Thyroid gland (tissue), 4 donors: ENCODE data around the gene NCAPG. TPM values are rescaled to one million over a fixed set of nuclear protein-coding genes. Genes with fewer than 3 reads are reported as not detected.

Source experiments
- DNase-seq, 2 donors: peaks; one replicate each; pipeline ENCODE4 v3.0.0-alpha.2; 2019
- H3K27ac ChIP-seq, 3 donors: fragments of 200-600 bp; sonication (generic); 1 replicate in 2 of 3; 2 replicates in 1 of 3; pipeline ENCODE4 v1.5.1; 2016 to 2019; ENCODE audit warnings: mild to moderate bottlenecking in 1 of 3, moderate library complexity in 1 of 3
- H3K27me3 ChIP-seq: fragments of 200-600 bp; sonication (generic); one replicate; pipeline ENCODE4 v1.5.1; 2019
- H3K36me3 ChIP-seq, 2 donors: fragments of 200-600 bp; sonication (generic); one replicate each; pipeline ENCODE4 v1.5.1; 2016 to 2019
- H3K4me1 ChIP-seq, 2 donors: fragments of 200-600 bp; sonication (generic); one replicate each; pipeline ENCODE4 v1.5.1; 2017 to 2019
- H3K4me3 ChIP-seq, 3 donors: fragments of 200-600 bp; sonication (generic); replicated peaks in 1 of 3; 1 replicate in 2 of 3; 2 replicates in 1 of 3; pipeline ENCODE4 v1.5.1; 2016; ENCODE audit warnings: mild to moderate bottlenecking in 1 of 3
- H3K9me3 ChIP-seq: fragments of 200-600 bp; sonication (generic); one replicate; pipeline ENCODE4 v1.5.1; 2017
- POLR2A ChIP-seq, 2 donors: fragments of 450-650 bp; IDR thresholded peaks; one replicate each; pipeline ENCODE4 v1.6.1; 2017; ENCODE audit warnings: antibody characterized with exemption in 2 of 2, mild to moderate bottlenecking in 2 of 2, moderate library complexity in 1 of 2
- WGBS, 2 donors: methylation state at CpG; one replicate each; pipeline ENCODE4 v1.1.5; 2017; 5-methylcytosine and 5-hydroxymethylcytosine counted together
- intact Hi-C: fragments of 100-400 bp; cut with DNase I; formaldehyde crosslinking; loops from one replicate; pipeline ENCODE4 v1.15.1; 2023
- total RNA-seq, 4 donors: library from RNA; depleted of rRNA; stranded (reverse); fragments of >200 nt; gene quantifications; one replicate each; pipeline ENCODE4 v1.2.3, GENCODE V29; 2016
- TF ChIP-seq, protein P1 (sequence below), 6 experiments: fragments of 200-600 bp in 3 of 6; fragments of 450-650 bp in 3 of 6; sonication (generic) in 3 of 6; IDR thresholded peaks; one replicate each; pipeline ENCODE4 v1.5.1; 2016 to 2019; ENCODE audit warnings: antibody characterized with exemption in 6 of 6, mild to moderate bottlenecking in 2 of 6, inconsistent platforms in 1 of 6, moderate library complexity in 1 of 6

Gene NCAPG
- total RNA-seq, 4 donors from 2014 or later, result 0.56 to 1.3 (median 0.92) TPM; not detected in 1

DNA sequence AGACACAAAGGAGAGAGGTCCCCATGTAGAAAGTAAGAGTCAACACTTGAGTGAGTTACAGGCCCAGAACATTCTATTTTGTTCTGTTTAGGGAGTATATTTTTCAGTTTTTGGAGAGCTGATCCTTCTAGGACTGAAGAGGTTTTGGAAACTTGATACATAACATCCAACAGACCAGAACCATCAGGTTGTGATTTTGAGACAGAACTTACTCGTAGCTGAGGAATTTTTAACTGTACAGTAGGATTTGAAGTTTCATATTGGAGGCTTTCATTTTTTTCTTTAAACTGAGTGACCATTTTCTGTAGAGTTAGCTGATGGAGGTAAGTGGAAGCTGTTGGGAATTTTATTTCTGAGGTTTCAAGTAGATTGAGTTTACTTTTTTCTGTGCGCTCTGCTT, 73.3 kb downstream of the NCAPG start:
- no peak overlapping the region for H3K4me3 ChIP-seq
- H3K4me1 ChIP-seq, result no peaks in the 10 kb centered on the region
- DNase-seq, result no peak
- intact Hi-C loops, result no loop called here
- no peaks in the 10 kb centered on the region for H3K36me3 ChIP-seq
- H3K27ac ChIP-seq, result no peak overlapping the region
- no peaks in the 10 kb centered on the region for H3K9me3 ChIP-seq
- WGBS, 2 donors, result 67% methylated on average over 2 of the region's 2 CpGs
- H3K27me3 ChIP-seq, result no peaks in the 10 kb centered on the region
- TF ChIP-seq, protein P1, sequence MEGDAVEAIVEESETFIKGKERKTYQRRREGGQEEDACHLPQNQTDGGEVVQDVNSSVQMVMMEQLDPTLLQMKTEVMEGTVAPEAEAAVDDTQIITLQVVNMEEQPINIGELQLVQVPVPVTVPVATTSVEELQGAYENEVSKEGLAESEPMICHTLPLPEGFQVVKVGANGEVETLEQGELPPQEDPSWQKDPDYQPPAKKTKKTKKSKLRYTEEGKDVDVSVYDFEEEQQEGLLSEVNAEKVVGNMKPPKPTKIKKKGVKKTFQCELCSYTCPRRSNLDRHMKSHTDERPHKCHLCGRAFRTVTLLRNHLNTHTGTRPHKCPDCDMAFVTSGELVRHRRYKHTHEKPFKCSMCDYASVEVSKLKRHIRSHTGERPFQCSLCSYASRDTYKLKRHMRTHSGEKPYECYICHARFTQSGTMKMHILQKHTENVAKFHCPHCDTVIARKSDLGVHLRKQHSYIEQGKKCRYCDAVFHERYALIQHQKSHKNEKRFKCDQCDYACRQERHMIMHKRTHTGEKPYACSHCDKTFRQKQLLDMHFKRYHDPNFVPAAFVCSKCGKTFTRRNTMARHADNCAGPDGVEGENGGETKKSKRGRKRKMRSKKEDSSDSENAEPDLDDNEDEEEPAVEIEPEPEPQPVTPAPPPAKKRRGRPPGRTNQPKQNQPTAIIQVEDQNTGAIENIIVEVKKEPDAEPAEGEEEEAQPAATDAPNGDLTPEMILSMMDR (IDR thresholded peaks at IDR 0.05), result no peak
- no peak for TF ChIP-seq POLR2A (IDR thresholded peaks at IDR 0.05)

DNA sequence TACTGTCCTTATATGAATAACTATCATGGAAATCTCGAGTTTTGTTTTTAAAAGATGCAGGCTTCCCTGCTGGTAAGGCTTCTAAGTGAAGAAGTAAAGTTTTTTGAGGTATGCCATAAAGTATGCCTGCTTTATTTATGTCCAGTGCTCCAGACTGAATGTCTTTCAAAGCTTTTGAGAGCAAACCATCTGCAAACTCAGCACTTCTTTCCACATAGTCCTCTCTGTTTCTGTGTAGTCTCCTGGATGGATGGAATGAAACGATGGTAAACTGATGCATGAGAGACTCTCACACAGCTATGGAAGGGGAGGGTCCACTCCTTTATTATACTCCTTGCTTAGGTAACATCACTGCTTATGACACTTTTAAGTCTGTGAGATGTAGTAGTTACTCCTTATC, 73.7 kb downstream of the NCAPG start:
- WGBS, 2 donors, result 52 to 66% methylated on average over 2 of the region's 2 CpGs

DNA sequence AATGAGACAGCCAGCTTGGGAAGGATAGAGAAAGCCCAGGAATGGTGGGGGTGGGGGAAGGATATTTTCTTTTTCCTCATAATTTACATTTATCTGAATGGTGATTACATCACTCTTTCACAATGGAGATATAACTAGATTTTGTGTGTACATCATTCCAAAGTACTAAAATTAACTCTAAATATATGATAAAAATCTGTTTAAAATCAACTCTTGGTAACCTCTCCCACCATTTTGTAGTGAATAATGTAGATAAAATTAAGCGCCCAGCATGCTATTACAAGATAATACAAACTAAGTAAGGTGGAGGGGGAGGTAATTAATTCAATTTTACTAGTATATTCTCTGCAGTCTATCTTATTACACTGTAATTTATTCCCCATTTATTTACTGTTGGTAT, 78.9 kb downstream of the NCAPG start:
- no peak for DNase-seq
- 96 to 97% methylated on average over 1 of the region's 1 CpG for WGBS, 2 donors
- Histone ChIP-seq H3K4me3 (no peak overlapping the region), H3K27me3 (no peaks in the 10 kb centered on the region), H3K9me3 (no peaks in the 10 kb centered on the region), H3K4me1 (no peaks in the 10 kb centered on the region), H3K36me3 (no peaks in the 10 kb centered on the region), H3K27ac (no peak overlapping the region)
- intact Hi-C loops, result no loop called here
- TF ChIP-seq, protein P1 (IDR thresholded peaks at IDR 0.05), result no peak
- no peak for TF ChIP-seq POLR2A (IDR thresholded peaks at IDR 0.05)

More for the DNA sequence above, 73.7 kb downstream of the NCAPG start:
- Histone ChIP-seq H3K4me1 (no peaks in the 10 kb centered on the region), H3K9me3 (no peaks in the 10 kb centered on the region), H3K27ac (no peak overlapping the region), H3K27me3 (no peaks in the 10 kb centered on the region), H3K36me3 (no peaks in the 10 kb centered on the region), H3K4me3 (no peak overlapping the region)
- intact Hi-C loops, result no loop called here
- TF ChIP-seq POLR2A (IDR thresholded peaks at IDR 0.05), result no peak
- TF ChIP-seq, protein P1 (IDR thresholded peaks at IDR 0.05), result no peak
- no peak for DNase-seq

DNA sequence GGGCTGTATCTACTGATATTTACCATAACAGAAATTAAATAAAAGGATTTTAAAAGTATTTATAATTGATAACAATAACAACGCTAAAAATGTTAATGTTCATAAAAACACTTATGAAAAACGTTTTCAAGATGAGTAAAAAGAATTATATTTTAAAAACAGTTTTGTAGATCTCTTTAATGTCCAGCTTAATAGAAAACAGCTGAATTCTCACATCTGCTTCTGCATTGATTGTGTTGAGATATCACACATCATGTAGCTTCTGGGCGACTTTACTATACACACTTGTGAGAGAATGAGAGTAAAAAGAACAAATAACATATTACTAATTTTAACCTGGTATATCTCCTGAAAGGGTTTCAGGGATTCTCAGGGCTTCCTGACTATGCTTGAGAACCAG, 83.6 kb downstream of the NCAPG start:
- H3K4me3 ChIP-seq, result no peak overlapping the region
- intact Hi-C loops, result no loop called here
- H3K27me3 ChIP-seq, result no peaks in the 10 kb centered on the region
- no peaks in the 10 kb centered on the region for H3K9me3 ChIP-seq
- no peak for TF ChIP-seq POLR2A (IDR thresholded peaks at IDR 0.05)
- TF ChIP-seq, protein P1 (IDR thresholded peaks at IDR 0.05), result no peak
- 83 to 88% methylated on average over 3 of the region's 3 CpGs for WGBS, 2 donors
- H3K4me1 ChIP-seq, result no peaks in the 10 kb centered on the region
- no peak overlapping the region for H3K27ac ChIP-seq
- no peaks in the 10 kb centered on the region for H3K36me3 ChIP-seq
- DNase-seq, result no peak

Other genes with a start within 250 kb of the NCAPG start
- gene LAP3, start 233.8 kb upstream of the NCAPG start, total RNA-seq, result 10 to 100 TPM; 66.8 to 89.8 (median 81.6) TPM
- 10 to 100 TPM; 14.9 to 25.6 (median 19.4) TPM for gene MED28, start 196.3 kb upstream of the NCAPG start, total RNA-seq
- gene FAM184B, start 29.4 kb upstream of the NCAPG start, total RNA-seq, result not detected
- gene DCAF16, start 222 bp upstream of the NCAPG start, total RNA-seq, result 10 to 100 TPM; 26.2 to 79.1 (median 42.9) TPM
- 10 to 100 TPM; 26.4 to 45.9 (median 33.8) TPM for gene LCORL, start 210.8 kb downstream of the NCAPG start, total RNA-seq